GM12865 (cell line): ENCODE data around the gene USP44.
A peak's percentile ranks its signal among the peaks of the same experiment; 100 is the strongest.

ENCODE experiments used
- DNase-seq: peaks from one replicate; pipeline ENCODE4 v3.0.0; 2010; ENCODE audit warnings: low read depth
- H3K4me3 ChIP-seq: 2 replicates; pipeline ENCODE4 v1.5.1; 2011; ENCODE audit warnings: mild to moderate bottlenecking, low read depth, low read length, control low read depth
- TF ChIP-seq, protein P1 (sequence below): IDR thresholded peaks from 2 replicates; pipeline ENCODE4 v1.5.1; 2011; ENCODE audit warnings: low read length, control low read depth, low read depth, inconsistent platforms; ENCODE audit not compliant: insufficient read depth; ENCODE audit errors: missing control alignments

Gene USP44

GRCh38 chr12:95548056-95548538 lies 3.2 kb downstream of the USP44 start:
- TF ChIP-seq, protein P1, sequence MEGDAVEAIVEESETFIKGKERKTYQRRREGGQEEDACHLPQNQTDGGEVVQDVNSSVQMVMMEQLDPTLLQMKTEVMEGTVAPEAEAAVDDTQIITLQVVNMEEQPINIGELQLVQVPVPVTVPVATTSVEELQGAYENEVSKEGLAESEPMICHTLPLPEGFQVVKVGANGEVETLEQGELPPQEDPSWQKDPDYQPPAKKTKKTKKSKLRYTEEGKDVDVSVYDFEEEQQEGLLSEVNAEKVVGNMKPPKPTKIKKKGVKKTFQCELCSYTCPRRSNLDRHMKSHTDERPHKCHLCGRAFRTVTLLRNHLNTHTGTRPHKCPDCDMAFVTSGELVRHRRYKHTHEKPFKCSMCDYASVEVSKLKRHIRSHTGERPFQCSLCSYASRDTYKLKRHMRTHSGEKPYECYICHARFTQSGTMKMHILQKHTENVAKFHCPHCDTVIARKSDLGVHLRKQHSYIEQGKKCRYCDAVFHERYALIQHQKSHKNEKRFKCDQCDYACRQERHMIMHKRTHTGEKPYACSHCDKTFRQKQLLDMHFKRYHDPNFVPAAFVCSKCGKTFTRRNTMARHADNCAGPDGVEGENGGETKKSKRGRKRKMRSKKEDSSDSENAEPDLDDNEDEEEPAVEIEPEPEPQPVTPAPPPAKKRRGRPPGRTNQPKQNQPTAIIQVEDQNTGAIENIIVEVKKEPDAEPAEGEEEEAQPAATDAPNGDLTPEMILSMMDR, result no peak
- peak overlapping the region; percentile 20; the same call in 1 of the 2 replicates for H3K4me3 ChIP-seq
- DNase-seq, result no peak

DNA sequence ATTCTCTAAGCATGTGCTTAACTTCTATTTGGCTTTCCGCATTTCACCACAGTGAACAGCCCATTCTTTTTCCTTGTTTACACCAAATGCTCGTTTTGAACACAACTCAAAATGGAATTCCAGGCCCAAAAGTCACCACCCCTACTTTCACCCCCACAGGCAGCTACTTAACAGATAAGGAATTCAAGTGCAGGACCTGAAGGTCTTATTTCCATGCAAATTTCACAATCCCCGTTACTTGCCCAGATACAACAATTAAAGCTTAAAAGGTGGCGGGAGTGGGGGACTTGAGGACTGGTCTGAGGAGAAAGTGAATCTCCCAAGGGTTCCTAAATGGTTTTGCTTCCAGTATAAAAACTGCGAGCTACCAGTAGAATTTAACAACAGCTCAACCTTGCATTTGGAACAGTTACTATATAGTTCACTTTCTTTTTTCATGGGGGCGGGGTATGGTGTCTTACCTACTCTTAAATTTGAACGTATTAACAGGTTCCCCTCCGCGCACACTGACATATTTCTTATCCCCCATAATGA lies 3.7 kb downstream of the USP44 start:
- TF ChIP-seq, protein P1, result no peak
- H3K4me3 ChIP-seq, result no peak overlapping the region
- DNase-seq, result no peak

GRCh38 chr12:95546491-95546813 lies 4.8 kb downstream of the USP44 start:
- H3K4me3 ChIP-seq, result no peak overlapping the region
- TF ChIP-seq, protein P1, result no peak
- DNase-seq, result no peak

DNA sequence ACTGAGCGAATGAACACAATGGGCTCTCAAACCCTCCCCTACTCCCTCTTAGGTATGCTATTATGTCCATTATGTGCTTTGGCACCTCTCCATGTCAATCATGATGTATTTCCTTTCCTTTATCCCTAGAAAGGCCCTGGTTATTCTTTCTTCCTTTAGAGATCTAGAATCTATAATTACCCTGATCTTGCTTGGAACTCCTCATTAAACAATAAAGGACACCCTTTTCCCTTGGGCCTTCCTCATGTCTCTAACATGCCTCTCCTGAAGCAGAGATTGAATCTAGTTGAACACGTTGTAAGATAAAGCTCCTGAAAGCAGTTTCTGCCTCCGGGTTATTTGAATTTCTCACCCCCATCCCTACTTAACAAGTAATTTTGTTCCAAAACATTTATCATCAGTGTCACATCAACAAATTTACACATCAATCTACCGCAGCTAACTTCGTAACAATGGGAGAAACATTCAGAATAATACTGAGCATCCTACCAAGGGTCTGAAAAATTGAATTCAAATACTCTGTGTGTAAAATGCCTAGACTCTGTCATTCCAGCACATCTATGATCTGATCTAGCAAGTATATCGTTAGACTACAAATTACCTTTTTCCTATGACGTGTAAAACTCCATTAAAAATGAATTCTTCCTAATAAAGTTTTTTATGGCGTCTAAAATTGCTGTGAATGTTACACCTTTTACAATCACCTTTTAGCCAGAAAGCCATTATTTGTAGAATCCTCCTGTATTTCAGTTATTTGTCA lies 5.4 kb downstream of the USP44 start:
- TF ChIP-seq, protein P1, result no peak

GRCh38 chr12:95545303-95545702 lies 6.0 kb downstream of the USP44 start:
- no peak overlapping the region for H3K4me3 ChIP-seq
- TF ChIP-seq, protein P1, result no peak
- DNase-seq, result no peak

More for the DNA sequence above, 5.4 kb downstream of the USP44 start:
- no peak overlapping the region for H3K4me3 ChIP-seq
- DNase-seq, result no peak

DNA sequence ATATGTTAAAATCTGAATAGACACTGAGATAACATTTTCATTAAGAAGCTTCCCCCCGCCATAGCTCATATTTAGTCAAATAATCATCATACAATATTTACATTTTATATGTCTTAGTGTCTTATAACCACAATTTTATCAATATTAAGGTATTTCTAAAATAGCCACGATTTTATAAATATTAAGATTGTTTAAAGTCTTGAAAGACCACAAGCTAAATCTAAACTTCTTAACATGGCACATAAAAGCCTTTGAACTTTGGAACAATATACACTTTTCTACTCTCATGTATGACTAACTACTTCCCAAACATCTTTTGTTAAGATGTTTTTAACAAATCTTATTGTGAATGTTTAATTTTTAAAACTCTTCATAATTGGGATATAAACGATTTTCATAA lies 6.5 kb downstream of the USP44 start:
- TF ChIP-seq, protein P1, result no peak
- H3K4me3 ChIP-seq, result no peak overlapping the region

More for the DNA sequence above, 6.5 kb downstream of the USP44 start:
- DNase-seq, result no peak
